ENCODE results near the gene CCDC74B. TPM values are rescaled to one million over a fixed set of nuclear protein-coding genes. Genes with fewer than 3 reads are reported as not detected.
"Not testable (repeated sequence)": the region's sequence is repeated elsewhere in the genome, so short reads cannot be mapped to it uniquely, and the experiment has no call there.

The CCDC74B gene
- polyA plus RNA-seq, 1 donor (not counting 4 experiments of a cell fraction or from before 2014, with no cell fraction given): 0.52 TPM

DNA sequence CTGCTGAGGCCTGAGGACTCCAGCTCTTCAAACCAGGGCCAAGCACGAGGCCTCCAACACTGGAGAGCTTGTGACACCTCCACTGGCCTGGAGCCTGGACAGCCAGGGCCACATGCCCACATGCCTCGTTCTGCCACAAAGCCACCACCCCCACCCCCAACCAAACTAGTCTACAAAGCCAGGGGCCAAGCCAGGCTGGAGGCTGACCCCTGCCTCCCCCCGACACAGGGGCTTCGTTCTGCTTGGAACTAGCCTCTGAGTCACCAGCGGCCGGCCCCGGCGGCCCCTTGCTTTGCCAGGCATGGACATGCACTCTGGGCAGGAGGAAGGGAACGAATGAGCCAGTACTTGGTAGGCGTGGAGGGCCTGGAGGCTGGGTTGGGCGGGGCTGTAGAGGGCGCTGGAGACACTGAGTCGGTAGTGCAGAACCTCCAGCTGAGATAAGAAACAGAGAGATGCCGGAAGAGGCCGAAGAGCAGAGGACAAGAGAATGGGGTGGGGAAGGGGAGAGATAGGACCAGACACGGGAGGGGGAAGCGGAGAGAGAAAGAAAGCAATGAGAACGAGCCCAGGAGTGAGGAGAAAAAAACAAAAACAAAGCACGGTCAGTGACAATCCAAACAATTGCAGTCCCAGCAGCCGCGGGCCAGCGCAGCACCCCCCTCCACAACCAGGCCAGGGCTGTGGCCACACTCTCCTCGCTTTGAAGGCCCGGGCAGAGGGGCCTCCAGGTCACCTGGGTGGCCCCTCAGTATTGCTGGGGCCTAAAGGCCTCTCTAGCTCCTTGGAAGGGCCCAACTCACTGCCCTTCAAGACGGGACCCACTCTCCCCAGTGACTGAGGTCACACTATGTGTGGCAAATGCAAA is 16.2 kb upstream of the CCDC74B start:
- H3K27ac ChIP-seq (ENCODE audit: control insufficient read depth, insufficient read depth, low read length); H4K20me1 ChIP-seq (ENCODE audit: control insufficient read depth, extremely low read depth, insufficient read depth, low read length); H3K4me3 ChIP-seq (ENCODE audit: control insufficient read depth in 2 of 3, extremely low read depth in 1 of 3, insufficient read depth in 2 of 3, low read depth in 1 of 3, low read length in 3 of 3); H3K27me3 ChIP-seq (ENCODE audit: control insufficient read depth, extremely low read depth, insufficient read depth, low read length); H3K4me1 ChIP-seq (ENCODE audit: control insufficient read depth, extremely low read depth, insufficient read depth, low read length); H3K79me2 ChIP-seq (ENCODE audit: control insufficient read depth, insufficient read depth, low read length); H2AFZ ChIP-seq (ENCODE audit: control insufficient read depth, low read length); FAIRE-seq; H3K9me1 ChIP-seq (ENCODE audit: control insufficient read depth, extremely low read depth, insufficient read depth, low read length); H3K9ac ChIP-seq (ENCODE audit: control insufficient read depth, extremely low read depth, insufficient read depth, low read length); H3K4me2 ChIP-seq (ENCODE audit: control insufficient read depth, extremely low read depth, insufficient read depth, low read depth, low read length); DNase-seq (ENCODE audit: low read depth, low spot score); dilution Hi-C loops (cut with MboI; ENCODE audit: extremely low pct_ligation_motif_present, low sequenced_read_pairs); H3K9me3 ChIP-seq (ENCODE audit: control insufficient read depth, low read depth, low read length): not testable (repeated sequence)
- H3K36me3 ChIP-seq (ENCODE audit: control insufficient read depth in 2 of 2, extremely low read depth in 1 of 2, insufficient read depth in 2 of 2, low read length in 2 of 2): peaks cover 5 to 12% of the 10 kb centered on the region in 2 experiments

DNA sequence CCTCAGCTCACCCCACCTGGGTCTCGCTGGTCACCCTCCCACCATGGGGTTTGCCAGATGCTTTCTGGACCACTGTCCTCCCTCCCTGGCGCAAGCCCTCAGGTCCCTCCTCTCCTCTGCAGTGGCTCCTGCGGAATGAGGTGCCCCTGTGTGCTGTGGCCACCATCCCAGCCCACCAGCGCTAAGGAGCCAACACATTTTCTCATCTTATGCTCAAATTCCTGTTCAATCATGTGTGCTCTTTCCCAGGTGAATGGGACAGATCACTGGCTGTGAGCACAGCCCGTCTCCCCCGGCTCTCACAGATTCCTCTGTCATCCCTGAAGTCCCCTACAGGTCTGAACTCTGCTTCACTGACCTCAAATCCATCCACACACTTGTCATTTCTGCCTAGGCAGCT is 15.2 kb upstream of the CCDC74B start:
- FAIRE-seq: no peak
- H3K4me1 ChIP-seq (ENCODE audit: control insufficient read depth, extremely low read depth, insufficient read depth, low read length): no peaks in the 10 kb centered on the region
- no peak for TF ChIP-seq EZH2 (IDR thresholded peaks at IDR 0.05; ENCODE audit: low read length)
- TF ChIP-seq, protein P1, sequence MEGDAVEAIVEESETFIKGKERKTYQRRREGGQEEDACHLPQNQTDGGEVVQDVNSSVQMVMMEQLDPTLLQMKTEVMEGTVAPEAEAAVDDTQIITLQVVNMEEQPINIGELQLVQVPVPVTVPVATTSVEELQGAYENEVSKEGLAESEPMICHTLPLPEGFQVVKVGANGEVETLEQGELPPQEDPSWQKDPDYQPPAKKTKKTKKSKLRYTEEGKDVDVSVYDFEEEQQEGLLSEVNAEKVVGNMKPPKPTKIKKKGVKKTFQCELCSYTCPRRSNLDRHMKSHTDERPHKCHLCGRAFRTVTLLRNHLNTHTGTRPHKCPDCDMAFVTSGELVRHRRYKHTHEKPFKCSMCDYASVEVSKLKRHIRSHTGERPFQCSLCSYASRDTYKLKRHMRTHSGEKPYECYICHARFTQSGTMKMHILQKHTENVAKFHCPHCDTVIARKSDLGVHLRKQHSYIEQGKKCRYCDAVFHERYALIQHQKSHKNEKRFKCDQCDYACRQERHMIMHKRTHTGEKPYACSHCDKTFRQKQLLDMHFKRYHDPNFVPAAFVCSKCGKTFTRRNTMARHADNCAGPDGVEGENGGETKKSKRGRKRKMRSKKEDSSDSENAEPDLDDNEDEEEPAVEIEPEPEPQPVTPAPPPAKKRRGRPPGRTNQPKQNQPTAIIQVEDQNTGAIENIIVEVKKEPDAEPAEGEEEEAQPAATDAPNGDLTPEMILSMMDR (optimal IDR thresholded peaks at IDR 0.05 in 1 of 3, IDR thresholded peaks at IDR 0.05 in 1 of 3, conservative IDR thresholded peaks at IDR 0.05 in 1 of 3; ENCODE audit: extremely low read depth in 1 of 3, insufficient read depth in 2 of 3, low read length in 3 of 3): no peak
- peaks cover 0 to 8% of the 10 kb centered on the region in 2 experiments for H3K36me3 ChIP-seq (ENCODE audit: control insufficient read depth in 2 of 2, extremely low read depth in 1 of 2, insufficient read depth in 2 of 2, low read length in 2 of 2)
- no peak overlapping the region for H3K9ac ChIP-seq (ENCODE audit: control insufficient read depth, extremely low read depth, insufficient read depth, low read length)
- no peak overlapping the region for H3K4me2 ChIP-seq (ENCODE audit: control insufficient read depth, extremely low read depth, insufficient read depth, low read depth, low read length)
- dilution Hi-C loops (cut with MboI; ENCODE audit: extremely low pct_ligation_motif_present, low sequenced_read_pairs): no loop called here
- no peak overlapping the region for H3K4me3 ChIP-seq (ENCODE audit: control insufficient read depth in 2 of 3, extremely low read depth in 1 of 3, insufficient read depth in 2 of 3, low read depth in 1 of 3, low read length in 3 of 3)
- no peaks in the 10 kb centered on the region for H4K20me1 ChIP-seq (ENCODE audit: control insufficient read depth, extremely low read depth, insufficient read depth, low read length)
- no peaks in the 10 kb centered on the region for H3K9me1 ChIP-seq (ENCODE audit: control insufficient read depth, extremely low read depth, insufficient read depth, low read length)
- no peaks in the 10 kb centered on the region for H3K27me3 ChIP-seq (ENCODE audit: control insufficient read depth, extremely low read depth, insufficient read depth, low read length)
- no peak for DNase-seq (ENCODE audit: low read depth, low spot score)
- no peaks in the 10 kb centered on the region for H3K79me2 ChIP-seq (ENCODE audit: control insufficient read depth, insufficient read depth, low read length)
- H2AFZ ChIP-seq (ENCODE audit: control insufficient read depth, low read length): no peak overlapping the region
- no peaks in the 10 kb centered on the region for H3K9me3 ChIP-seq (ENCODE audit: control insufficient read depth, low read depth, low read length)
- H3K27ac ChIP-seq (ENCODE audit: control insufficient read depth, insufficient read depth, low read length): no peak overlapping the region

DNA sequence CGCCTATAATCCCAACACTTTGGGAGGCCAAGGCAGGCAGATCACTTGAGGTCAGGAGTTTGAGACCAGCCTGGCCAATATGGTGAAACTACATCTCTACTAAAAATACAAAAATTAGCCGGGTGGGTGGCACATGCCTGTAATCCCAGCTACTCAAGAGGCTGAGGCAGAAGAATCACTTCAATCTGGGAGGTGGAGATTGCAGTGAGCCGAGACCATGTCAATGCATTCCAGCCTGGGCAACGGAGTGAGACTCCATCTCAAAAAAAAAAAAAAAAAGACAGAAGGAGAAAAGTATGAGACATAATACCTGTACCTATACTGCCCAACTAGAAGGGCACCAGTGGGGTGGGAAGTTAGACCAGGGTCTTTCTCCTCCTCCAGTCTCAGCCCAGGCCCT is 14.5 kb upstream of the CCDC74B start:
- H3K9ac ChIP-seq (ENCODE audit: control insufficient read depth, extremely low read depth, insufficient read depth, low read length); H3K9me1 ChIP-seq (ENCODE audit: control insufficient read depth, extremely low read depth, insufficient read depth, low read length); H3K27me3 ChIP-seq (ENCODE audit: control insufficient read depth, extremely low read depth, insufficient read depth, low read length); H3K4me3 ChIP-seq (ENCODE audit: control insufficient read depth in 2 of 3, extremely low read depth in 1 of 3, insufficient read depth in 2 of 3, low read depth in 1 of 3, low read length in 3 of 3); H3K27ac ChIP-seq (ENCODE audit: control insufficient read depth, insufficient read depth, low read length); H3K4me2 ChIP-seq (ENCODE audit: control insufficient read depth, extremely low read depth, insufficient read depth, low read depth, low read length); FAIRE-seq; H4K20me1 ChIP-seq (ENCODE audit: control insufficient read depth, extremely low read depth, insufficient read depth, low read length); H3K36me3 ChIP-seq (ENCODE audit: control insufficient read depth in 2 of 2, extremely low read depth in 1 of 2, insufficient read depth in 2 of 2, low read length in 2 of 2); dilution Hi-C loops (cut with MboI; ENCODE audit: extremely low pct_ligation_motif_present, low sequenced_read_pairs); H2AFZ ChIP-seq (ENCODE audit: control insufficient read depth, low read length); H3K4me1 ChIP-seq (ENCODE audit: control insufficient read depth, extremely low read depth, insufficient read depth, low read length); H3K79me2 ChIP-seq (ENCODE audit: control insufficient read depth, insufficient read depth, low read length); H3K9me3 ChIP-seq (ENCODE audit: control insufficient read depth, low read depth, low read length); DNase-seq (ENCODE audit: low read depth, low spot score): not testable (repeated sequence)
